SU-DHL-6 (cell line): ENCODE data around the gene GRIA1.

Experiments
- H2AFZ ChIP-seq: fragments of 200-600 bp; sonication (generic); 2 replicates; pipeline ENCODE4 v1.6.1; 2014; ENCODE audit warnings: low read depth, mild to moderate bottlenecking, moderate library complexity, mixed read lengths, antibody characterized with exemption, low read length; ENCODE audit not compliant: severe bottlenecking
- H3F3A ChIP-seq: fragments of 200-600 bp; shearing (Covaris generic); 2 replicates; pipeline ENCODE4 v1.6.0; 2016; ENCODE audit warnings: antibody characterized with exemption, mild to moderate bottlenecking; ENCODE audit not compliant: insufficient read depth
- H3K27ac ChIP-seq: fragments of 200-600 bp; sonication (generic); 2 replicates; pipeline ENCODE4 v1.5.1; 2016; ENCODE audit warnings: low read depth, mild to moderate bottlenecking, low read length, moderate library complexity, mixed read lengths
- H3K27me3 ChIP-seq: fragments of 200-600 bp; sonication (generic), shearing (Covaris generic); 2 replicates; pipeline ENCODE4 v1.6.0; 2014; ENCODE audit warnings: mild to moderate bottlenecking, low read length
- H3K36me3 ChIP-seq: fragments of 200-600 bp; sonication (generic); 2 replicates; pipeline ENCODE4 v1.6.1; 2014; ENCODE audit warnings: mild to moderate bottlenecking, low read length, mixed read lengths
- H3K4me2 ChIP-seq: fragments of 300-600, 200-600 bp; shearing (Covaris generic), sonication (generic); 2 replicates; pipeline ENCODE4 v1.6.0; 2014; ENCODE audit warnings: low read length, low read depth, mild to moderate bottlenecking; ENCODE audit not compliant: poor library complexity, severe bottlenecking
- H3K4me3 ChIP-seq: fragments of 200-600 bp; sonication (generic); 2 replicates; pipeline ENCODE4 v1.5.1; 2014; ENCODE audit warnings: antibody characterized with exemption, low read length, mild to moderate bottlenecking, mixed read lengths; ENCODE audit not compliant: insufficient read depth, poor library complexity, severe bottlenecking
- H3K79me2 ChIP-seq: fragments of 200-600 bp; sonication (generic); 2 replicates; pipeline ENCODE4 v1.6.1; 2014; ENCODE audit warnings: mild to moderate bottlenecking, low read length, moderate library complexity; ENCODE audit not compliant: insufficient read depth
- H3K9ac ChIP-seq: fragments of 200-600 bp; sonication (generic); 2 replicates; pipeline ENCODE4 v1.7.0; 2014; ENCODE audit warnings: mild to moderate bottlenecking, low read length
- H3K9me2 ChIP-seq: fragments of 200-600 bp; sonication (generic); replicated peaks from 2 replicates; pipeline ENCODE4 v1.6.1; 2014; ENCODE audit warnings: low read length; ENCODE audit not compliant: insufficient read depth
- H3K9me3 ChIP-seq: fragments of 200-600 bp; sonication (generic); 2 replicates; pipeline ENCODE4 v1.6.1; 2014; ENCODE audit warnings: low read length, mixed read lengths; ENCODE audit not compliant: insufficient read depth
- H4K20me1 ChIP-seq: fragments of 200-600 bp; sonication (generic); 2 replicates; pipeline ENCODE4 v1.6.1; 2014; ENCODE audit warnings: low read depth, mild to moderate bottlenecking, antibody characterized with exemption, low read length, moderate library complexity, mixed read lengths
- EZH2phosphoT487 ChIP-seq: fragments of 200-600 bp; sonication (generic), shearing (Covaris generic); conservative IDR thresholded peaks from 2 replicates; pipeline ENCODE4 v1.6.1; 2018; ENCODE audit warnings: mild to moderate bottlenecking, antibody characterized with exemption, low read length, moderate library complexity, mixed read lengths
- TF ChIP-seq, protein P1 (sequence below): fragments of 200-600 bp; sonication (generic); IDR thresholded peaks from one replicate; pipeline ENCODE4 v1.5.1; 2017; ENCODE audit warnings: antibody characterized with exemption, mild to moderate bottlenecking, low read length, moderate library complexity; ENCODE audit not compliant: insufficient read depth, poor library complexity, severe bottlenecking

Gene GRIA1

DNA sequence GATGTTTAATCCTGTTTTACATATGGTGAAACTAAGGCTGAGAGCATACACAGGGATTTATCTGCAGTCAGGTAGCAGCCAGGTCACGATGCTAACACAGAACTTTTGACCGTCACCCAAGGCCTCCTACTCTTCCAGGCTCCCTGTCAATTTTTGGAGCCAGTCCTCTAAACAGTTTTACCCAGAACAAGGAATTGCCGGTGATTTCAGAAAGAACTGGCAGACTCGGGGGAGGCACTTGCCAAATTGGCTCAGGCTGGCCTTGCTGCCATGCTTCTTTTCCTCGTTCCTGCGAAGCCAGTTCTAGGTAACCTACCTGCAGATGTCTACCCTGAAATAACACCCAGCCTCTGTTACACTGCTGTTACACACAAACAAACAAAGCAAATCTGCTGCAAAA, 21.2 kb downstream of the GRIA1 start:
- Histone ChIP-seq H2AFZ (no peak overlapping the region), H4K20me1 (no peaks in the 10 kb centered on the region), H3K79me2 (no peaks in the 10 kb centered on the region), H3K9me2 (no peaks in the 10 kb centered on the region), H3F3A (no peaks in the 10 kb centered on the region), H3K27me3 (no peaks in the 10 kb centered on the region), H3K9ac (no peak overlapping the region), H3K36me3 (no peaks in the 10 kb centered on the region), H3K4me2 (no peak overlapping the region), H3K4me3 (no peak overlapping the region), H3K27ac (no peak overlapping the region), H3K9me3 (no peaks in the 10 kb centered on the region; the same call in 1 of the 2 replicates)
- no peak for TF ChIP-seq EZH2phosphoT487
- TF ChIP-seq, protein P1, sequence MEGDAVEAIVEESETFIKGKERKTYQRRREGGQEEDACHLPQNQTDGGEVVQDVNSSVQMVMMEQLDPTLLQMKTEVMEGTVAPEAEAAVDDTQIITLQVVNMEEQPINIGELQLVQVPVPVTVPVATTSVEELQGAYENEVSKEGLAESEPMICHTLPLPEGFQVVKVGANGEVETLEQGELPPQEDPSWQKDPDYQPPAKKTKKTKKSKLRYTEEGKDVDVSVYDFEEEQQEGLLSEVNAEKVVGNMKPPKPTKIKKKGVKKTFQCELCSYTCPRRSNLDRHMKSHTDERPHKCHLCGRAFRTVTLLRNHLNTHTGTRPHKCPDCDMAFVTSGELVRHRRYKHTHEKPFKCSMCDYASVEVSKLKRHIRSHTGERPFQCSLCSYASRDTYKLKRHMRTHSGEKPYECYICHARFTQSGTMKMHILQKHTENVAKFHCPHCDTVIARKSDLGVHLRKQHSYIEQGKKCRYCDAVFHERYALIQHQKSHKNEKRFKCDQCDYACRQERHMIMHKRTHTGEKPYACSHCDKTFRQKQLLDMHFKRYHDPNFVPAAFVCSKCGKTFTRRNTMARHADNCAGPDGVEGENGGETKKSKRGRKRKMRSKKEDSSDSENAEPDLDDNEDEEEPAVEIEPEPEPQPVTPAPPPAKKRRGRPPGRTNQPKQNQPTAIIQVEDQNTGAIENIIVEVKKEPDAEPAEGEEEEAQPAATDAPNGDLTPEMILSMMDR = no peak

DNA sequence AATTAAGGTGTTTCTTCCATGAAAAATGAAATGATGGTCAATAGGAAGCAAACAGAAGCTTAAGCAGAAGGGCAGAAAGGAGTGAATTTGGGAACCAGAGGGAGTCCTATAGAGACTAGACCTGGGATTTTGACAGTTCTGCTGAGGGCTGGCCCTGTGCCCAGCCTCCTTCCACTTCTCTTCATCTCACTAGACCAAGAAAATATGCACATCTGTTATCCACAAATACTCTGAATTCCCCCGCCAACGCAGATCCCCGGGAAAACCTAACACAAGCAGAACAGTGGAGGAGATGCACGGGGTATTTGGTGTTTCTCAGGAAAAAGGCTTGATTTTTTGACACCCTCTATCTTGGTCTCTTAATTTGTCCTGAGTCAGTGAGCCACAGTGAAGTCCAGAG, 22.7 kb downstream of the GRIA1 start:
- no peaks in the 10 kb centered on the region for H3K9me2 ChIP-seq
- H3K9me3 ChIP-seq = no peaks in the 10 kb centered on the region; the same call in 1 of the 2 replicates
- TF ChIP-seq, protein P1 = no peak
- no peak for TF ChIP-seq EZH2phosphoT487
- H4K20me1 ChIP-seq = no peaks in the 10 kb centered on the region
- no peaks in the 10 kb centered on the region for H3K27me3 ChIP-seq
- no peak overlapping the region for H3K4me3 ChIP-seq
- no peak overlapping the region for H2AFZ ChIP-seq
- H3K27ac ChIP-seq = no peak overlapping the region
- H3K79me2 ChIP-seq = no peaks in the 10 kb centered on the region
- H3F3A ChIP-seq = no peaks in the 10 kb centered on the region
- no peaks in the 10 kb centered on the region for H3K36me3 ChIP-seq
- no peak overlapping the region for H3K9ac ChIP-seq
- no peak overlapping the region for H3K4me2 ChIP-seq

DNA sequence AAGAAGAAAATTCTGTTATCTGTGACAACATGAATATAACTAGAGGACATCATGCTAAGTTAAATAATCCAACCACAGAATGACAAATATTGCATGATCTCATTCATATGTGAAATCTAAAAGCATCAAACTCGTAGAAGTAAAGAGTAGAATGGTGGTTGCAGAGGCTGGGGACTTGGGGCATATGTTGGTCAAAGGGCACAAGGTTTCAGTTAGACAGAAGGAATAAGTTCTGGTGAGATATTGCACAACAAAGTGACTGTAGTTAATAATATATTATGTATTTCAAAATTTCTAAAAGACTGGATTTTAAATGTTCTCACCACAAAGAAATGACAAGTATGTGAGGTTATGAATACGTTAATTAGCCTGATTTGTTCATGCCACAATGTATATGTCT, 24.8 kb downstream of the GRIA1 start:
- H3K27ac ChIP-seq = no peak overlapping the region
- H3K27me3 ChIP-seq = no peaks in the 10 kb centered on the region
- H3K79me2 ChIP-seq = no peaks in the 10 kb centered on the region
- no peaks in the 10 kb centered on the region for H3K36me3 ChIP-seq
- no peaks in the 10 kb centered on the region for H4K20me1 ChIP-seq
- H2AFZ ChIP-seq = no peak overlapping the region
- H3K4me3 ChIP-seq = no peak overlapping the region
- H3K9me2 ChIP-seq = no peaks in the 10 kb centered on the region
- no peaks in the 10 kb centered on the region for H3F3A ChIP-seq
- H3K4me2 ChIP-seq = no peak overlapping the region
- H3K9me3 ChIP-seq = no peaks in the 10 kb centered on the region; the same call in 1 of the 2 replicates
- TF ChIP-seq EZH2phosphoT487 = no peak
- TF ChIP-seq, protein P1 = no peak
- no peak overlapping the region for H3K9ac ChIP-seq
